ENCODE results near the gene B3GALT6.

The B3GALT6 gene

GRCh38 chr1:1213345-1214265 is 18.4 kb upstream of the B3GALT6 start, which contains the start of gene TNFRSF4:
Gene TNFRSF4 (minus strand): TSS chr1:1214153. CDS start chr1:1214127, 26 bp downstream.
- Histone ChIP-seq H3K4me1 (ENCODE audit: control insufficient read depth, insufficient read depth, low read length) (peaks cover 14% of the 10 kb centered on the region), H3K36me3 (ENCODE audit: insufficient read depth, low read length) (peaks cover 30% of the 10 kb centered on the region), H3K4me2 (ENCODE audit: low read length) (no peak within 1 kb of the TSS), H3K4me3 (ENCODE audit: low read length) (no peak within 1 kb of the TSS), H3K27me3 (ENCODE audit: control insufficient read depth, insufficient read depth, low read length) (no peaks in the 10 kb centered on the region), H3K9ac (ENCODE audit: low read depth, low read length) (no peak within 1 kb of the TSS), H3K9me3 (replicated peaks; ENCODE audit: low read length) (no peaks in the 10 kb centered on the region)

- Histone ChIP-seq H3K27me3 (ENCODE audit: control insufficient read depth, insufficient read depth, low read length) (no peaks in the 10 kb centered on the region), H3K4me1 (ENCODE audit: control insufficient read depth, insufficient read depth, low read length) (peaks cover 7% of the 10 kb centered on the region), H3K9ac (ENCODE audit: low read depth, low read length) (no peak overlapping the region), H3K9me3 (replicated peaks; ENCODE audit: low read length) (no peaks in the 10 kb centered on the region), H3K4me2 (ENCODE audit: low read length) (no peak overlapping the region), H3K36me3 (ENCODE audit: insufficient read depth, low read length) (peaks cover 38% of the 10 kb centered on the region), H3K4me3 (ENCODE audit: low read length) (no peak overlapping the region)
Measured at GRCh38 chr1:1215080-1215676, 16.9 kb upstream of the B3GALT6 start.

- peaks cover 46% of the 10 kb centered on the region for H3K36me3 ChIP-seq (ENCODE audit: insufficient read depth, low read length)
- no peak overlapping the region for H3K4me2 ChIP-seq (ENCODE audit: low read length)
- H3K27me3 ChIP-seq (ENCODE audit: control insufficient read depth, insufficient read depth, low read length) = no peaks in the 10 kb centered on the region
- H3K9ac ChIP-seq (ENCODE audit: low read depth, low read length) = no peak overlapping the region
- H3K4me3 ChIP-seq (ENCODE audit: low read length) = no peak overlapping the region
- peaks cover 7% of the 10 kb centered on the region for H3K4me1 ChIP-seq (ENCODE audit: control insufficient read depth, insufficient read depth, low read length)
- H3K9me3 ChIP-seq (replicated peaks; ENCODE audit: low read length) = no peaks in the 10 kb centered on the region
Measured at GRCh38 chr1:1215881-1216605, 16.0 kb upstream of the B3GALT6 start.

GRCh38 chr1:1216770-1217620 is 15.0 kb upstream of the B3GALT6 start:
- H3K27me3 ChIP-seq (ENCODE audit: control insufficient read depth, insufficient read depth, low read length) = no peaks in the 10 kb centered on the region
- H3K4me3 ChIP-seq (ENCODE audit: low read length) = no peak overlapping the region
- no peaks in the 10 kb centered on the region for H3K9me3 ChIP-seq (replicated peaks; ENCODE audit: low read length)
- H3K4me1 ChIP-seq (ENCODE audit: control insufficient read depth, insufficient read depth, low read length) = peaks cover 7% of the 10 kb centered on the region
- H3K9ac ChIP-seq (ENCODE audit: low read depth, low read length) = no peak overlapping the region
- H3K4me2 ChIP-seq (ENCODE audit: low read length) = no peak overlapping the region
- peaks cover 49% of the 10 kb centered on the region for H3K36me3 ChIP-seq (ENCODE audit: insufficient read depth, low read length)

GRCh38 chr1:1217621-1218523 is 14.2 kb upstream of the B3GALT6 start:
- Histone ChIP-seq H3K4me2 (ENCODE audit: low read length) (no peak overlapping the region), H3K9me3 (replicated peaks; ENCODE audit: low read length) (no peaks in the 10 kb centered on the region), H3K27me3 (ENCODE audit: control insufficient read depth, insufficient read depth, low read length) (no peaks in the 10 kb centered on the region), H3K9ac (ENCODE audit: low read depth, low read length) (no peak overlapping the region), H3K4me1 (ENCODE audit: control insufficient read depth, insufficient read depth, low read length) (peaks cover 3% of the 10 kb centered on the region), H3K36me3 (ENCODE audit: insufficient read depth, low read length) (peaks cover 56% of the 10 kb centered on the region), H3K4me3 (ENCODE audit: low read length) (no peak overlapping the region)

GRCh38 chr1:1218524-1219200 is 13.4 kb upstream of the B3GALT6 start:
- Histone ChIP-seq H3K4me2 (ENCODE audit: low read length) (no peak overlapping the region), H3K27me3 (ENCODE audit: control insufficient read depth, insufficient read depth, low read length) (no peaks in the 10 kb centered on the region), H3K9me3 (replicated peaks; ENCODE audit: low read length) (no peaks in the 10 kb centered on the region), H3K4me3 (ENCODE audit: low read length) (no peak overlapping the region), H3K4me1 (ENCODE audit: control insufficient read depth, insufficient read depth, low read length) (no peaks in the 10 kb centered on the region), H3K9ac (ENCODE audit: low read depth, low read length) (no peak overlapping the region), H3K36me3 (ENCODE audit: insufficient read depth, low read length) (peaks cover 62% of the 10 kb centered on the region)

- Histone ChIP-seq H3K4me1 (ENCODE audit: control insufficient read depth, insufficient read depth, low read length) (no peaks in the 10 kb centered on the region), H3K9ac (ENCODE audit: low read depth, low read length) (no peak overlapping the region), H3K27me3 (ENCODE audit: control insufficient read depth, insufficient read depth, low read length) (no peaks in the 10 kb centered on the region), H3K4me2 (ENCODE audit: low read length) (no peak overlapping the region), H3K9me3 (replicated peaks; ENCODE audit: low read length) (no peaks in the 10 kb centered on the region), H3K36me3 (ENCODE audit: insufficient read depth, low read length) (peaks cover 64% of the 10 kb centered on the region), H3K4me3 (ENCODE audit: low read length) (no peak overlapping the region)
Measured at GRCh38 chr1:1219341-1219740, 12.7 kb upstream of the B3GALT6 start.

- no peaks in the 10 kb centered on the region for H3K4me1 ChIP-seq (ENCODE audit: control insufficient read depth, insufficient read depth, low read length)
- H3K27me3 ChIP-seq (ENCODE audit: control insufficient read depth, insufficient read depth, low read length) = no peaks in the 10 kb centered on the region
- no peak overlapping the region for H3K9ac ChIP-seq (ENCODE audit: low read depth, low read length)
- peaks cover 68% of the 10 kb centered on the region for H3K36me3 ChIP-seq (ENCODE audit: insufficient read depth, low read length)
- H3K4me2 ChIP-seq (ENCODE audit: low read length) = no peak overlapping the region
- H3K9me3 ChIP-seq (replicated peaks; ENCODE audit: low read length) = no peaks in the 10 kb centered on the region
- no peak overlapping the region for H3K4me3 ChIP-seq (ENCODE audit: low read length)
Measured at GRCh38 chr1:1220197-1220596, 11.8 kb upstream of the B3GALT6 start.

GRCh38 chr1:1221887-1222574 is 10.0 kb upstream of the B3GALT6 start:
- Histone ChIP-seq H3K36me3 (ENCODE audit: insufficient read depth, low read length) (peaks cover 64% of the 10 kb centered on the region), H3K4me2 (ENCODE audit: low read length) (no peak overlapping the region), H3K4me3 (ENCODE audit: low read length) (no peak overlapping the region), H3K27me3 (ENCODE audit: control insufficient read depth, insufficient read depth, low read length) (no peaks in the 10 kb centered on the region), H3K4me1 (ENCODE audit: control insufficient read depth, insufficient read depth, low read length) (no peaks in the 10 kb centered on the region), H3K9me3 (replicated peaks; ENCODE audit: low read length) (no peaks in the 10 kb centered on the region), H3K9ac (ENCODE audit: low read depth, low read length) (no peak overlapping the region)
